NCI-H526 treated with DMSO at 0.1 percent for 48 hours (cell line): Measurements from ENCODE around the gene MIPOL1.

ENCODE experiments used
- DNase-seq: peaks from one replicate; lab custom pipeline; 2025; lab: John Stamatoyannopoulos, UW

Gene MIPOL1

DNA sequence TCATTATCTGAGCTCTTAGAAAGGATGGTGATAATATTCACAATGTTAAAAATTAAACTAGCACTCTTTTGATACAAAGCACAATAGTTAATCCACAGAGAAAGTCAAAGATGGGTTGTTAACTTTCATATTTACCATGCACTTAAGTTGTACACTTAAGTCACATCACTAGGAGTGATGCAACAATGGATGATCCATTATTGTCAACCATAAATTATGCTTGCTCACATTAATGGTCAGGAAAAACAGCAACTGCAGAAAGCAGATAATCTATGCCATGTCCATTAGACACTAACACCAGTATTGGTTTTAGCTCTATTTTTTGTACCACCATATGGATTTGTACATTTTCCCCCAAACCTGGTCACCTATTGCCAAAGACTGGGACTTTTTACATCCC lies 201.8 kb downstream of the MIPOL1 start:
- DNase-seq: no peak

DNA sequence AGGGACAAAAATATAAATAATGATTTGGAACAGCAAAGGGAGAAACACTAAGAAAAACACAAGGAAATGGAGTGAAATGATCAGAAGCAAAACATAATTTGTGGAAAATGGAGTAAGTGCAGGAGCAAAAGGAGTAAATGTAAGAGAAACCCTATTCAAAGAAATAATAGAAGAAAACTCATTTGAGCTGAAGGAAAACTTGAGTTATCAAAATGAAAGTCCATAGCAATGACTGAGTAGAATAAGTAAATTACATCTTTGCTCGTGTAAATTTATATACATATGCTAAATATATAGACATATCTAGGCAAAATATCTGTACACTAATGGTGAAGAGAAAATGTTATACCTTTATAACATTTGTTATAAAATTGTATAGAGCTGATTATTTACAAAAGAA lies 203.4 kb downstream of the MIPOL1 start:
- no peak for DNase-seq

DNA sequence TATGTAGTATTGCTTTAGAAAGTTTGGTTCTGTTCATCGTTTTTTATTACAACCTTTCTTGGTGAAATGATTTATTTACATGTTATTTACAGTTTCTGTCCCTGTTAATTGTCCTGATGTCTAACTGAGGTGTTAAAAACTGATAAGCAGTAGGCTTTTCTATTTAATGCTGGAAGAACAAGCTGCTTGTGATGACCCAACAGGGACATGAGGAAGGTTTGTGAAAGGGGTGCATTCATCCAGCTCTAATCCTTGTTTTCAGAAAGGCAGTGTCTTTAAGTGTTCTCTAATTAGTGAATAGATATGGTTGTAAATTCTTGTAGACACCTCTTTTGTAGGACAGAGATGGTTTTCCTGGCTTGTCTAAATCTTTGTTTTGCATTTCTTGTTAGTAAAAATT lies 205.9 kb downstream of the MIPOL1 start:
- no peak for DNase-seq

DNA sequence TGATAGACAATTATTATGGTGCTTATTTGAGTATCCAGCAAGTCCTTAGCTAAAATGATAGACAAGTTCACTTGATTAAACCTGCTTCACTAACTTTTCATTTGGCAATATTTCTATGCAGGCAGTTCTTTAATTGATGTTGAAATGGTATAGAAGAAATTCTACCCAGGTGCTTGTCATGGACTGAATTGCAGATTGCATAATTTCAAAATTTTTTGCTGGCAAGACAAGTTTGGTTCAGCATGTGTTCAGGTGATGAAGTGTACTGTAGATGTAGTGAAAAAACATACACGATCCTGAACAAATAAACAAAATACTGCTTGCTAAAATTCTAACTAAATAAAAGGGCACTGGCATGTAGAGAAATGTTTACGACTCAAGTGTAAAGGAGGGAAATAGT lies 208.4 kb downstream of the MIPOL1 start:
- no peak for DNase-seq

DNA sequence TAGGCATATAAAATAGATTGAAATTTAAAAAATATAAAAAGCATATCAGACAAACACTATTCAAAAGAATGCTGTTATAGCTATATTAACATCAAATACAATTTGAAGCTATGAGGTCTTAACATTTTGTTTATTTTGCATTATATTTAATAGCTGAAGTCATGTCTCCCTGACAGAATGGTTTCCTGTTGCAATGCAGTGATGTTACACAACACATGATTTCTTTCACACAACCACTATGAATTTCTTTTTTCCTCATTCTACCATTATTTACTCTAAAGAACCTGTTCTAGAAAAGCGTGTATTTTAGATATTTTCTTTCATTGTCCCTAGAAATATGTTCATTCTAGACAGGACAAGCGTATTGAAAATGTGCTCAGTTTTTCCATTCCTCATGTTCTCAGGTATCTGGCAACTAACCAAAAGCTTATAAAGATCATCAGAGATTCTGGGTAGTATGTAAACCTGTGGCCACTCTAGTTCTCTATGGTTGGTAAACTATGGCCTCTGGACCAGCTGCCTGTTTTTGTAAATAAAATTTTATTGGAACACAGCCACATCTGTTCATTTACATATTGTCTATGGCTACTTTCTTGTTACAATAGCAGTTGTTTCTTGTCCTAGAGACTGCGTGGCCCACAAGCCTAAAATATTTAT lies 213.5 kb downstream of the MIPOL1 start:
- no peak for DNase-seq

DNA sequence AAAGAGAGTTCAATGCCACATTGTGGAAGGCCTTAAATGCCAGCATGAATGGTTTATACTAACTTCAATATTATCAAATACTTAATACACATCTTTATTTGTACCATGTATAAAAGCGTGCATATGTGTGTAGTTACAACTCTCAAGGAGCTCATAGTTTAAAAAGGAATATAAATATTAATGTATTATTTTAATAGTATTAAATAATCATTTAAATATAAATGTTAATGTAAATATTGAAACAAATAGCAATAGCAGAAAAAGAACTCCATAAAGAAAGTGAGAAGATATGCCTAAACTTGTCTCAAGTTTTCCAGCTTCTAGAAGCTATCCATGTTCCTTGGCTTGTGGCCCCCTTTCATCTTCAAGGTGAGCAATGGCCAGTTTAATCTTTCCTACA lies 215.3 kb downstream of the MIPOL1 start:
- DNase-seq: no peak

DNA sequence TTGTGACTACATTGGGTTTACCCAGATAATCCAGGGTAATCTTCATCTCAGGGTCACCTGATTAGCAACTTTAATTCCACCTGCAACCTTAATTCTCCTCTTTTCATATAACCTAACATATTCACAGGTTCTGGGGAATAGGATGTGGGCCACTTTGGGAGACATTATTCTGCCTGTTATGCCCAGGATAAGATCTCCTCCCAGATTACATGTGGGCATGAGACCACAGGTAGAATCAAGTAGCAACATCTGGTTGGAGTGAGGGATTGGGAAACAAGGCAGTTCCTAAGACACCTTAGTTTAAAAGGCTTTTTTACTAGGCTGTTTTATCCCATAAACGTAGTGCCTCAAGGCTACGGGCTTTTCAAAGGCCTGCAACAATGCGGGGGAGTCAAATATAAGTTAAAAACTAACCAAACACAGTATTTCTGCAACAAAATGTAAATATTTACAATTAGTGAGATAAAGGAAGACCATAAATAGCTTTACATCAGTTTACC lies 215.8 kb downstream of the MIPOL1 start:
- DNase-seq: no peak

DNA sequence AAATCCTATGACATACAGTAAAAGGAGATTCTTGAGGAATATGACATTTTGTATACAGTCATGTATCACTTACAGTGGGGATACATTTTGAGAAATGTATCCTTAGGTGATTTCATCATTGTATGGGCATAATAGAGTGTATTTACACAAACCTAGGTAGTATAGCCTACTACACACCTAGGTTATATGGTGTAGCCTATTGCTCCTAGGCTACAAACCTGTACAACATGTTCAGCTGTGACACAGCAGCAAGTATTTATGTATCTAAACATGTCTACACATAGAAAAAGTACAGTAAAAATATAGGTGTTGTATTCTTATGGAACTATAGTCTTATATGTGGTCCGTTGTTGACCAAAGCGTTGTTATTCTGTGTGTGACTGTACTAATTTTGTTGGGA lies 218.5 kb downstream of the MIPOL1 start:
- DNase-seq: no peak

DNA sequence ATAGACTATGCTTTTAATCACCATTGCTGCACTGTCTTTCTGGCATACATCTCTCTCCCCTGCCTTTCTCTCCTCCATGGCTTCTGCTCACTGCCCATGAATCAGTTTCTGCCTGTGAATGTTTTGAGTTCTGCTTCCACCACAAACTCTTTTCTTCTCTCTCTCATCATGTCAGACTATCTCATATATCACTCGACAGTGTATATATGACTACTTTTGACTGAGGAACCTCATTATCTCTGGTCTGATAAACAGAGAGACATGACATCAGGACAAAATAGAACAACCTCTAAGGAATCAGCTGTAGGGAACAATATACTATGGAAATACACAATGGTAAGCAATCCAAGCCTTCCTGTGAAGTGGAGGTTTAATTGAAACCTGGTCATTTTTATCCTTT lies 219.4 kb downstream of the MIPOL1 start:
- DNase-seq: no peak

DNA sequence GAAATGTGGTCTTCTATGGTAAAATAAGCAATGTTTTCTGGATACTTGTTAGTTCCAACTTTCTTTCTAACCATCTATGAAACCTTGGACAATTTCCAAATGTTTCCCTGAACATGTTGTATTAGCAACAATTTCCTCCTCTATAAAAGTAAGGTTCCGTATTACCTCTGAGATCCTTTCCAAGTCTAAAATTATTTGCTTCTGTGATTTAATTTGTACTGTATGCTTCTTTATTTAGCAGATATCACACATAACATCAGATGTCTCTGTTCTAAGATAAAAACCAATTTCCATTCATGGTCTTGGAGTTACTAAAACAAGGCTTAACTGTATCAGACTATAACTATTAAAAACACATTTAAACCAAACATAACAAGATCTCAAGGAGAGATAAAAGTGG lies 220.1 kb downstream of the MIPOL1 start:
- DNase-seq: no peak

DNA sequence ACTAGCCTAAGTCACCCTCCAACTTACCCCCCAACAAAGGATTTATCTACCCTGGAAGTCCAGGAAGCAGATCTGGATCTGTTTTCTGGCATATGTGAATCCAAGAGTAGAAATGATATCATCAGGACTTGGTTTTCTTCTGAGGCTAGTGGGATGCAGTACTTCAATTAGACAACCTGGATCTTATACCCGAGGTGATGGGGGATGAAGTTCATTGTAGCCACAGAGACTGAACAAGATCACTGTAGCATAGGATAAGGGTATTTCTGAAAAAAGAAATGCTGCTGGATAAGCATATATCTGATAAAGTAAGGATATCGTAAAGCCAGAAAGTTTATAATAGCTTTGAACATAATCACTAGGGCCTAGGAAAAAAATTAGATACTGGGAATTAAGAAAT lies 222.9 kb downstream of the MIPOL1 start:
- DNase-seq: no peak

DNA sequence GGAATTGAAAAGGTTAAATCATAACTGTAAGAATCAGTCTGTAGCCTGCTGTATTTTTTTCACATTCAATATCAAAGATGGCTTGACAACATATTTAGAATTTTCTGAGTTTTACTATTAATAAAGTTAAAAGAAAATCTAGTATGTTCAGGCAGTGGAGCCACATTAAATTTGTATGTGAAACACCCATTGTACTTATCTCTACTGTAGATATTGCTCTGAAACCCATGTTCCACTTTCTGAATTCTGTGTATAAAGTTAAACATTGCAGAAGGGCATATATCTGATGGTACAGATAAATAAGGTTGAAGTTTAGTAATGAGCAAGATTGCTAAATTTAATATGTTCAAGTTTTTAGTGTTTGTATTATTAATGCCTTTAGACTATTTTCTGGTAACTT lies 224.6 kb downstream of the MIPOL1 start:
- DNase-seq: no peak

DNA sequence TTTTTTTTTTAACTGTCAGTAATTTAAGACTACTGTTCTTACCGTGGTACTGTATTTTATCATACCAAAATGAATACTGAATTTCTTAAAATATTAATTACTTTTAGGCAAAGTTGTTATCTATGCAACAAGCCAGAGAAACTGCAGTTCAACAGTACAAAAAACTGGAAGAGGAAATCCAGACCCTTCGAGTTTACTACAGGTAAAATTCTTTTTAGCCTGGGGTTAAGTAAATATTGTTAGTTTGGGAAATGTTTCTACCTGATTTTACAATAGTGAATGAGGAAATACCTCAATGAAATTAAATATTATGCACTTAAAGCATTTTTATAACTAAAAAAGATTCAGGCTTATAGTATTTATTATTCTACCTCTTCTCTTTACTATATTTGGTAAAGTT lies 225.0 kb downstream of the MIPOL1 start:
- DNase-seq: no peak

DNA sequence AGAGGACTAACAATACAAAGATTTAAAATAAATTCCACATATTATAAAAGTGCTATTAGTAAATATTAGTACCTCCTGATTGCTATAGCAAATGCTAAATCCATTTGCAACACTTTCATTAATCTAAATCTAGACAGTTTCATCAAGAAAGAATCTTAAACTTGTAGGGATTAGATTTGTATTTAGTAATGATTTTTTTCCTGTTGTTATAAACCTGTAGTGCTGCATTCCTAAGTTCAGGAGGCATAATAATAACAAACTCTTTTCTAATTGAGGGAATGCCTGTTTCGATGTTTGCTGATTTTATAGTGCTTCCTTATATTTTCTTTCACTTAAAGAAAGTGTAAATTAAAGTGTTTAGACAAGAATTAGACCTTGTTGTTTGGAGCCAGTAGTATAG lies 231.2 kb downstream of the MIPOL1 start:
- no peak for DNase-seq

DNA sequence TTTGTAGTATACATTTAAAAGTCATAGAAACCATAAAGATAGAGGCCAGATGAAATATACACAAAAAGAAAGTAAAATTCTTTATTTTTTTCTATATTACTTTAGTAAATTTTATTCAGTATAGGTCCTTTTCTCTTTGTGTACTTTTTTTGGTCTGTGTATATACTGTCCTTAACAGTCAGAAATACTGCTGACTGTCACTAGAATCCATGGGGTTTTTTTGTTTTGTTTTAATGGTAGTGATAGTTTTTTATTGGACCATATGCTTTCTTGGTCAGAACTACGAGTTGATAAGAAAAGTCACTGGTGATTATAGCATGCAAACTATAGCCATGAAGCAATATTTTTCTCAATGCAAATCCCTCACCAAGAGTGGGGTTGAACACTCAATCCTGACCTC lies 231.9 kb downstream of the MIPOL1 start:
- DNase-seq: no peak

DNA sequence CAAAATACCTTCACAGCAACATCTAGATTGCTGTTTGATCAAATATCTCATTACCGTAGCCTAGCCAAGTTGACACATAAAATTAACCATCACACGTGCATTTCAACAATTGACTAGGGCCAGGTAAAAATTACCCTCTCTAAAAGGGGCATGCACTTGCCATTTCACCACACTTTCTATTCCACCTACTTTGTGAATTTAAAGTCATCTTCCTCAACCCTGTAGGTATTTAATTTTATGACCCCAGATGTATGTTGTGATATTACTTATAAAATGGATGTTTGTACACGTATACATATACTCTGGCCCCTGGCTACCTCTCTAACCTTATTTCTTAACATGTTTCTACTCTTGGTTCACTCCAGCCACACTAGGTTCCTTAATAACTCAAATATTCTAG lies 237.1 kb downstream of the MIPOL1 start:
- no peak for DNase-seq

DNA sequence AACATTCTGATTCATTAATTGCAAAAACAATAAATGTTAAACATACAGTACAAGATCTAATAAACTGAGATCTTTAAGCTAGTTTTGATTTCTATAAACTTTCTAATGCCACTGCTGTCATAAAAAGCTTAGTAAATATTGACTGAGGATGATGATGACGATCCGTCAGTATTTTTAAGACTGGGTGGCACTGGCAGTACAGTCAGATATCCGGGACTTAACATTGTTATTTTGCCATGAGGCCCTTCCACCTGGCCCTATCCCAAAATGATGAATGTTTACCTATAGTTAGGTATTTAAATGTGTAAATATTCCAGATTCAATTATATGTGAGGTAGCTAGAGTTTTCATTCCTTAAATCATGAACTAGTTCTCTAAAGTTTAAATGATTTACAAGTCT lies 238.8 kb downstream of the MIPOL1 start:
- DNase-seq: no peak

DNA sequence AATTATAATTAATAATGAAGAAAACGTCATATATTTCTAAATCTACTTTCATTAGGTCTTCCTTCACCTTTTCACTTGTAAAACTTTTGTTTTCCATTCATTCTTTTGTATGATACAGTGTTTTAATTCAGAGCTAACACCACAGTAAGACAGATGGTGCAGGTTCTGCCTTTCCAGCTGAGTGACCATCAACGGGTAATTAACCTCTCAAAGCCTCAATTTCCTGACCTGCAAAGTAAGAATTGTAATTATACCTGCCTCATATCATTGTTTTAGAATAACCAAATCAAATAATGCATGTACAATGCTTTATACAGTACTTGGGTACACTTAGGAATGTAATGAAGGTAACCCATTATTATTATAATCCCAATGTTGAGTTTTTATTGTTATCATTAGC lies 239.8 kb downstream of the MIPOL1 start:
- no peak for DNase-seq

DNA sequence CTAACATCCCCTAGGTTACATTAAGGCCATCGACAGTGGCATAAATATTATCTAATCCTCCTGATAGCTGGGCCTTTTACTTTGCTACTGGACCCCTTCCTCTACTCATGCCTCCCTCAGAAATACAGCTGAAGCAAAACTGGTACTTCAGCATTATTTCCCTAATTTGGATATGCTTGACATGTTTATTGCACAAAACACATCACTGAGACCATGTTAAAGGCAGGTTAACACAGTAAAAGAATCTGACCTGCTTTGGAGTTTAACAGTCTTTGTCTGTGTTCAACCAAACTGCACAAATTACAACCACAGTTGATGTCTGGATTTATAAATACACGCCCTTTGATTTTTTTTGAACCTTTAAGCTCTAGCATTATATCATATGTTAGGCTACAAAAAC lies 240.7 kb downstream of the MIPOL1 start:
- no peak for DNase-seq

DNA sequence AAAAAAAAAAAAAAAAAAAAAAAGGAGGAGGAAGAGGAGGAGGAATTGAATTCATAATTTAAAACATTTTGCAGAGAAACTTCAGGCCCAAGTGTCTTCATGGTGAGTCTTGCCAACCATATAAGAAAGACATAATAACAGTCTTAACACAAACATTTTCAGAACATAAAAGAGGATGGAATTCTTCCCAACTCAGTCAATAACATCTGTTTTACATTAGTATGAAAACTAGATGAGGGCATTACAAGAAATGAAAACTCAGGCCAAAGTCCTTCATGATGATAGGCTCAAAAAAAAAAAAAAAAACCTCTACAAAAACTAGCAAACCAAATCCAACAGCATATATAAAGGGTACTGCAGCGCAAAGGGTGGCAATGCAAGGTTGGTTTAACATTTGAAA lies 245.7 kb downstream of the MIPOL1 start:
- DNase-seq: no peak

DNA sequence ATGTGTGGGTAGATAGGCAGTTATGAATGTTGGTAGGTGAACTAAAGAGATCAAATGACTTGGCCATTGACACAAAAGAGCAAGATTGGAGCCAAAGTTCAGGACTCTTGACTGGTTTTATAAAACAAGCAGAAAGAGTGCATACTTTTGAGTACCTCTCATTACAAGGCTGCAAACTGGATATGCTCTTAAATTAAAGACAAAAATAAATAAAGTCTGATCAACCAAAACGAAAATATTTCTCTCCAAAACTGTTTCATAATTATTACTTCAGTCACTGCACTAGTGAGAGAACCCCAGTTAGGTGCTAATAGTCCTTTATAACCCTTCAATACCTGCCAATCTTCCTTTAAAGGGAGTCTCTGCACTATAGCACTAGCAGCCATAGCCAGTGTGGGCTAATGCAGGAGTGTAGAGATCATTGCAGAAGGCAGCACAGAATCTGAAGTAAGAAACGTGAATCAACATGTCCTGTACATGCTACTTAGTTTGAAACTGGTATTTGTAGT lies 250.2 kb downstream of the MIPOL1 start:
- no peak for DNase-seq

DNA sequence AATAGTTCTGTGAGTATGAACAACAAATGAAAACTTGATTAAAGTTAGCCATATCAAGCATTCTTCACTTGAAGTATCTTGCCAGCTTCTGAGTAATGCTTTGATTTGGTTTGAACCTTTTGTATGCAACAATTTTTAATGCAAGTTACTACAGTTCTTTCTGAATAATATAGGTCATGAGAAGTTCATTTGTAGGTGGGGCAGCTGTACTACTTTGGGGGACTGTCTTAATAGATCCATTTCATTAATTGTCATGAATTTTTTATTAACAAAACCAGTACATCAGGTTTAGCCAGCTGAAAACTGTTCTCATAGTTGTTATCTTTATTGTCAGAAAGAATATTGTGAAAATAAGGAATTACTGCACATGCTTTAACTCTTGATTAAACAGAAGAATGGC lies 254.6 kb downstream of the MIPOL1 start:
- no peak for DNase-seq

DNA sequence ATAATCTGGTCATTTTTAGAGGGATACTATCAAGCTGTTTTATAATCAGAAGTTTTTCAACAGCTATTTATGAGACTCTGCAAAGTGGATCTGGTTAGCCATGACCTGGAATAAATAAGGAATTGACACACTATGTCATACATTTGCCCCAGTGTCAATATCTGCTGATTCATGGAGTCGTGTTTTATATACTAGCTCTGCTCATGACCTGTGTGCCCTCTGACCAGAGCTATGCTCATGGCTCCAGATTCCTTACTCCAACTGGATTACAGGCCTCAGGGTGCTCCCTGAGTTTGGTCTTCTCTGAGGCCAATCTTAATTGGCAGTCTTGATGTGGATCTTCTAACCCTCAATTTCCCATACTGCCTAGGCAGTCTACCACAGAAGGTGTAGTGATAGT lies 256.2 kb downstream of the MIPOL1 start:
- no peak for DNase-seq

DNA sequence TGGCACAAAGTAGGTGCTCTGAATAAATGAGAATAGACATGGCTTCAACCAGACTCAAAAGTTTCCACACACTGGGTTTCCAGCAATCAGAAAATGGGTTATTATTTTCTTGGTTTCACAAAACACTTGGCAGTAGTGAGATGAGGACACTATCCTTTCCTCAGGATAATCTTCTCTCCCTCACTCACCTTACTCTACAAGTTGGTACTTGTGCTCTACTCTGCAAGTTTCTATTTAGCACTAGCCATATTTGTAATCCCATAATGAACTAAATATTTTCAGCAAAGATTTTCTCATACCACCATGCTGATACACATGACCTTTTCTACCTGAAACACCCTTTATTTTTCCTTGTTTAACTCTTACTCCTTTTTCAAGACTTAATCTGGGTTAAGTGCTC lies 259.6 kb downstream of the MIPOL1 start:
- DNase-seq: no peak
